Posterior vena cava (tissue), 2 donors: Measurements from ENCODE around the gene KRT86. TPM values are rescaled to one million over a fixed set of nuclear protein-coding genes. Genes with fewer than 3 reads are reported as not detected.
"Not testable (repeated sequence)": the region's sequence is repeated elsewhere in the genome, so short reads cannot be mapped to it uniquely, and the experiment has no call there.

Experiments used
- DNase-seq: peaks from one replicate; pipeline ENCODE4 v3.0.0-alpha.2; 2020; ENCODE audit warnings: low spot score
- intact Hi-C, 2 donors: fragments of 100-400 bp; cut with DNase I; formaldehyde crosslinking; loops; one replicate each; pipeline versions ENCODE4 v1.14.1 to v1.14.2; 2022 to 2023
- total RNA-seq, 2 donors: library from RNA; stranded (reverse); fragmentation: NEBNext Ultra II Directional; extraction: Animal tissue kit (Norgen Biotek cat#: 25700); gene quantifications; one replicate each; pipeline ENCODE4 v1.2.1, GENCODE V29; 2021
- donor health status: DM: yes; HTN: yes; CAD: no.
- donor health status: DM: yes; HTN: yes; CAD: no.

Gene KRT86
- total RNA-seq, 2 donors from 2014 or later, result not detected

DNA sequence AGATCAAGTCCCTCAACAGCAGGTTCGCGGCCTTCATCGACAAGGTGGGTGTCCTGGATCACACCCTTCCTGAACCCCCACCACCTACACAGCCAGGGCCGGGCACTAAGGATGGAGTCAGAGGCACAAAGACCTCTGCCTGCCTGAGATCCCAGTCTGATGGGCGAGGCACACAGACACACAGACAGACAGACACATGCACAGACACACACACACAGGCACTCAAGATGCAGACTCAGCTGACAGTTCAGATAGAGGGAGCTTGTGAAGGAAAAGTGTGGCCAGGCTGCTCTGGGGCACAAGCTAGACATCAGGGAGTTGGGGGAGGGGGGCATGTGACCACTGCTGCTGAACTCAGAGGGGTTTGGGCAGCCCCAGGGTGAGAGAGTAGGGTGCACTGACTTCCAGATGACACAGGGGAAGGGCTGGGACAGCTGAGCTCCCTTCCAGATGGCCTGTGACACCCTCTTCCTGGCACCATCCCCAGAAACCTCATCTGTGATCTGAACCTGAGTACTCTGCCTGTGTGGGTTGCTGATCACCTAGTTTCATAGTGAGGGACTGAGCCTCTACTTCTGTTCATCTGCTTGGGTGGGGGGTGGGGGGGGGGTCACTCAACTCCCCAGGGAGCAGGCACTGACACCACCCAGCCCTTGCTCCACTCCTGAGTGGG lies 27.9 kb downstream of the KRT86 start:
- intact Hi-C loops, result not testable (repeated sequence)
- peak; percentile 5 for DNase-seq

- intact Hi-C loops, result not testable (repeated sequence)
- peak; percentile 62 for DNase-seq
Observed at GRCh38 chr12:52304941-52305411, 30.5 kb downstream of the KRT86 start.

DNA sequence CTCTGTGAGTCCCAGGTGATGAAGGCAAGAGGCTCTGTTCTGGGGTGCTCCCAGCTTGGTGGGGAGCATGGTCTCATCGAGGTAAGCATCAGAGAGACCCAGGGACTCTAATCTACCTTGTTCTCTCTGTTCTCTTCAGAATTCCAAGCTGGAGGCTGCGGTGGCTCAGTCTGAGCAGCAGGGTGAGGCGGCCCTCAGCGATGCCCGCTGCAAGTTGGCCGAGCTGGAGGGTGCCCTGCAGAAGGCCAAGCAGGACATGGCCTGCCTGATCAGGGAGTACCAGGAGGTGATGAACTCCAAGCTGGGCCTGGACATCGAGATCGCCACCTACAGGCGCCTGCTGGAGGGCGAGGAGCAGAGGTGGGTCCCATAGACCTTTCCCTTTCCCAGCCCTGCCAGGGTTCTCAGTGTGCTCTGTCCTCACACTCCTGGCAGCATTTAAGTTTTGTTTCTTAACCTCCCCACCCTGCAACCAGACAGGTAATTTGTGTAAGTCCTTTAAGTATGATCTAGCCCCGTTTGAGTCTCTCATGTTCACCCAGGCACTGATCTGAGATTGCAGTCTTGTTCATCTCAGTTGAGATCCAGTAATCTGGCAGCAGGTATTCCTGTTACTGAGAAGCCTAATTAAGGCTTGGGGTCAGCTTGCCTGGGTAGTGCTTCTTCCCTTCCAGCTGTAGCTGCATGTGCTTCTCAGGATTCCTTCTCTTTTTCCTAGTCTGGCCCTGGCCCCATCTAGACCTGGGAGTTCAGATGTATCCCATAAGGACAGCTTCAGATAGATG lies 31.7 kb downstream of the KRT86 start:
- peak; percentile 30 for DNase-seq
- intact Hi-C loops, result no loop called here

- DNase-seq, result peak; percentile 26
- intact Hi-C loops, result no loop called here
Observed at GRCh38 chr12:52306731-52307130, 32.3 kb downstream of the KRT86 start.

GRCh38 chr12:52307836-52308805 lies 33.7 kb downstream of the KRT86 start:
- peak; percentile 84 for DNase-seq
- intact Hi-C loops, result no loop called here

DNA sequence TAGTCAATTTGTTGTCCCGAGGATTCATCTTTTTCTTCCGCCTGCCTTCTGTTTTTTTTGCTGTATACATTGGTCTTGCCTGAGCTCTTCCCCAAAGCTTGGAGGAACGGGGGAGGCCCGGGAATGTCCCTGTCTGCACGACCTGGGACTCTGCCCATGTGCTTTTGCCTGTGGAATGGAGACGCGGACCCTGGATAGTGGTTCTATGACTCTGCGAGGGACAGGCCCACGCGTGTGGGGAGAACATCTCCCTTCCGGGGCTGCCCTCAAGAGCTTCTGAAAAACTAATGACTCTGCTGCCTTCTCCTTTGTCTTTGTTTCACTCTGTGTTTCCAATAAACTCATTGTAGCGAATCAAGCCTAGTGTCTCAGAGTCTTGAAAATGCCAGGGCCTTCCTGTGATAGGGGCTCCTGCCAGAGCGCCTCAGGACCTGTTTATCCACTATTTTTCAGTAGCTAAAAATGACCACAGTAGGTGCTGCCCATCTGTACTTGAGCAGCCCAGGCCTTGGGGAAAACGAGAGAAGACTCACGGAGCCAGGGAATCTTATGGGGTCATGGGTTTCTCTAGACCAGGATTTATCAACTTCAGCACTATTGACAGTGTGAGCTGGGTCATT lies 34.5 kb downstream of the KRT86 start:
- intact Hi-C loops, result no loop called here
- DNase-seq, result peak; percentile 58

DNA sequence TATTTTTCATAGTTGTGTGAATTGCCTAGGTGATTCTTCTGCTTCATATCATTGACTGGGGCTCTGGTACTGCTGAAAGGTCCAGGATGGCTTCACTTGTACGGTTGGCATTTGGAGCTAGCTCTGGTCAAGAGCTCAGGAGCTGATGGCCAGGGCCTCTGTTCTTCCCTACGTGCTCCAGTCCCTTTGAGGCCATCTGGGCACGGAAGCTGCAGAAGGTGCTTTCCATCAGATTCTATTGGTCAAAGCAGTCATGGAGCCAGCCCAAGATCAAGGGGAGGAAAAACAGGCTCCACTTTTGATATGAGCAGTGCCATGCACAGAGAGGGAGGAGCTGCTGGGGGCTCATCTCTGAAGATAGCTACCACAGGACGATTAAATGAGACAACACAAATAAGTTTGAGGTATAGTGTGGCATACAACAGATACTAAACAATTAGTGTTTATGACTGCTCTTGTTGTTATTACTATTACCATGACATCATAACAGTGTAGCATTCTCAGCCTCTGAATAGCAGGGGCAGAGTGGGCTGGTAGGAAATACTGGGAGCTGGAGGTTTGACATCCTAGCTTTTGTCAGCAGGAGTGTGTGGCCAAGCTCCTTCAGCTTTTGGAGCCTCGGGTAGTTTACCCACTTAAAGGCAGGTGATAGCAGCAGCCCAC lies 36.3 kb downstream of the KRT86 start:
- intact Hi-C loops, result no loop called here
- no peak for DNase-seq

DNA sequence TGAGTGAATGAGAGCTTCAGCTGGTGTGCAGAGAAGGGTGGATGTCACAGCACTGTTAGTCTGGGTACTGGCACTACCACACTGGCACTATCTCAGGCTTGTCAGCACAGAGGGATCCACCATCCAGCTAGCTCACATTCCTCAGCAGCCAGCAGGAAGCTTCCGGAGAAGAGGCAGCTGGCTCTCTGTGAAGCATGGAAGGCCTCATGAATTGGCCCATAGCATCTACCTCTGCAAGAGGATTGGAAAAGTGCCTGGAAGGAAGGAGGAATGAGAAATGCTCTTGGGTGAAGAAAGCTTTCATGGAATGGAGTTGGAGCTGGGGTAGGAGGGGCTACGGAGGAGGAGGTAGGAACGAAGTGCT lies 36.8 kb downstream of the KRT86 start:
- DNase-seq, result no peak
- intact Hi-C loops, result no loop called here

GRCh38 chr12:52312086-52312485 lies 37.6 kb downstream of the KRT86 start:
- intact Hi-C loops, result no loop called here
- no peak for DNase-seq

DNA sequence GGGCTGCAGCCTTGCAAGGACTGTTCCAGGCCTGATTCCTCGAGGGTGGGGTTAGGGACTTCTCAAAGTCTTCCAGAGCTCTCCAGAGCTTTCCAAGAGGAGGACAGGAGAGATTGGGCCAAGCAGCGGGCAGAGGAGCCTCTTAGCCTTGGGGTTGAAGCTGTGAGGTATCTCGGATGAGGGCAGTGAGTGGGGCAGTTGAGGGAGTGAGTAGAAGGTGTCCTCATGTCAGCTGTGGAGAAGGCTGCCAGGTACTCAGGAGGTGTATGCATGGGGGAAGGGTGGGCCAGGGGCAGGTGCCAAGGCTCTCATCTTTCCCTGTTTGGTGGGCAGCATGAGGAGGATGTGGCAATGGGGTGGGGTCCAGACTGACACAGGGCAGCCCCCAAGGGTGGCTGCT lies 39.0 kb downstream of the KRT86 start:
- intact Hi-C loops, result no loop called here
- DNase-seq, result peak; percentile 53

GRCh38 chr12:52313926-52314325 lies 39.5 kb downstream of the KRT86 start:
- no peak for DNase-seq
- intact Hi-C loops, result no loop called here

GRCh38 chr12:52314511-52314910 lies 40.1 kb downstream of the KRT86 start:
- intact Hi-C loops, result no loop called here
- no peak for DNase-seq

GRCh38 chr12:52315721-52316120 lies 41.3 kb downstream of the KRT86 start:
- DNase-seq, intact Hi-C loops: not testable (repeated sequence)

DNA sequence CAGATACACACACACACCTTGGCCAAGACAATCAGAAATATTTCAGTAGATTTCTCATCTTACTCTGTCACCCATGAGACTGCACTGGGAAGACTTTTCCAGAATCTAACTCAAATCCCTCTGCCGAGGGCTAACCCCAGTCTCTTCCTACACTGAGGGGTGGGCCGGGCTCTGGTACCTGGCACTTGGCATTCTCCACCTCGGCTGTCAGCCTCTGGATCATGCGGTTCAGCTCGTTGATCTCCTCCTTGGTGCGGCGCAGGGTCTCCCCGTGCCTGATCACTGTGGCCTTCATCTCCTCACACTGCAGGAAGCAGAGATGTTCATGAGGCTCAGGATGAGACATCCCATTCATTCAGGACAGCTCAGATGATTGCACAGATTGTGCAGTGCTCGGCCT lies 41.8 kb downstream of the KRT86 start:
- no peak for DNase-seq
- intact Hi-C loops, result no loop called here

DNA sequence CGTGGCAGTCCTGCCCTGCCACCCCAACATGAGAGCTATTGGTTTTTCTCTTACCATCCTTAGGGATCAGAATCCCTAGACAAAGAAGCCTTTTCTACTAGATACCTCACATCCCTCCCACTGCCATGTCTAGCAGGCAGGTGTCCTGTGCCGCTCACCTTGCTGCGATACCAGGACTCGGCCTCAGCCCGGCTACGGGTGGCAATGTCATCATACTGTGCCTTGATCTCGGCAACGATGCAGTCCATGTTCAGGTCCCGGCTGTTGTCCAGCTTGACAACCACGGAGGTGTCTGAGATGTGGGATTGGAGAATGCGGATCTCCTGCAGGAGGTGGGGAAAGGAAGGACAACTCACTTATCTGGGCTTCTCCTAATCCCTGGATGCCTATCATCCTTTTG lies 42.3 kb downstream of the KRT86 start:
- no peak for DNase-seq

DNA sequence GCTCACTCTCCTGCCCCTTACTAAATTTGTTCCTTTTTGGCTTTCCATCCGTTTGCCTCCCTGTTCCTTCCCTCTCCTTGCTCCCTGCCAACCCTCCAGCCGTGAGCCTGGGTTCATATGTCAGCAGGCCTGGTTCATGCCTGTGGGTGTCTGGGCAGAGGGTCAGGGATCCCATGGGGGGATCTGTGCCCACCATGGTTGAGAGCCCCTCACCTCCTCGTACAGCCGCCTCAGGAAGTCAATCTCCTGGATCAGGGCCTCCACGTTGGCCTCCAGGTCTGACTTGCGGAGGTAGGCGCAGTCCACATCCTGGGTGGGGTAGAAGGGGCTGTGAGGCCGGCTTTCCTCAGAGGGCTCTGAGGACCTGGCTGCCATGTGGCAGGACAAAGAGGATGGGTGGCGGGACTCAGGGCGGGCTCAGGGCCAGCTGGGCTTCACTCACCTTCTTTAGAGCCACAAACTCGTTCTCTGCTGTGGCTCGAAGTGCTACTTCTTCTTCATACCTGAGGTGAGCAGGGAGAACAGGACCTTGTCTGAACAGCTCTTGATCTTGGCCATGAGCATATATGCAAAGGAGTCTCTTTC lies 43.1 kb downstream of the KRT86 start:
- DNase-seq, result no peak
- intact Hi-C loops, result no loop called here

More for the DNA sequence above, 42.3 kb downstream of the KRT86 start:
- intact Hi-C loops, result no loop called here

DNA sequence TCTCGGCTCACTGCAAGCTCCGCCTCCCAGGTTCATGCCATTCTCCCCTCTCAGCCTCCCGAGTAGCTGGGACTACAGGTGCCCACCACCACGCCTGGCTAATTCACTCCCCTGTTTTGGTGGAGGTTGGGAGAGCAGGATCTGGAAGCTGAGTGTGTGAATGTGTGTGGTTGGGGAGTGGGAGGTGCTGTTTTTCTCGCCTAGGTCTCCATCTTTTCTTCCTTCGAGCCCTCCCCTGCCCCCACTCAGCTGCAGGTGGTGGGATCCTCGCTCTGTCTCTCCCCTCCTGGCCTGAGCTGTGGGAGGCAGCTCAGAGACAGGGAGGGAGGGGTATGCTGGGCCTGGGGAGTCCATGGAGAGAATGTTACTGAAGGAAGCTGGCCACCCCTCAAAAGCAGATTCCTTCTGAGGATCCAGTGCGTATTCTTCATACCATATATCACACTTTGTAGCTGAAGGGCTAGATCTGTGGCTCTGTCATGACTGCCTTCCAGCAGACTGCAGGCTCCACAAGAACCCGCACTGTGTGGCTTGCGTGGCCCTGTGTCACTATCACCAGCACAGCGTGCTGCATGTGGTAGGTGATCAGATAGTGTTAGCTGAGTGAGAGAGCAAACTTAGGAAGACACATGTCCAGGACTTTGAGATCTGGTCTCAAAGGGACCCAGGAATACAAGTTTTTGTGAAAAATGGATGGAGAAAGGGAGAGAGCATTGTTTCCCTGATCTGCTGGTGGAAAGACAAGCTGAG lies 44.0 kb downstream of the KRT86 start:
- intact Hi-C loops, result no loop called here
- peak; percentile 51 for DNase-seq

- intact Hi-C loops, result no loop called here
- peak; percentile 45 for DNase-seq
Observed at GRCh38 chr12:52319097-52319496, 44.7 kb downstream of the KRT86 start.
